DMS53 (cell line): ENCODE results near the gene ZNF549.

Experiments
- DNase-seq: peaks from one replicate; lab custom pipeline; 2025; lab: John Stamatoyannopoulos, UW

ZNF549 gene

GRCh38 chr19:57566396-57567265 is 39.5 kb downstream of the ZNF549 start:
- DNase-seq, result peak; percentile 67

DNA sequence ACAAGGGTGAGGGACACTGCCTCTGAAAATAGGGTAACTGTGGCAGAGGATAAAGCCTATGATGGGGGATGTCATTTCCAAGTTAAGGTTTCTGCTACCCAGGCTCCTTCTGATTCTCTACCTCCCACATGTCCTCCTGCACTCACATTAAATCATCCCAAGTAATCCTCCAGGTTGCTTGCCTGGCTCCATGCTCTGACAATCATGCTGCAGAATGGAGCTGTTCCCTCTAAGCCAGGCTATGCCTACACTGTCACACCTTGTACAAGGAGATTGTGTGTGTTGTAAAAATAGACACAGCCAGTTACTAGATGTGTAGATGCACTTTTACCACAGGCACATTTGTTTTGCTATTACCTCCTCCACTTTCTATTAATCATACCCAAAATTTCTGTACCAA is 43.6 kb downstream of the ZNF549 start:
- DNase-seq, result no peak

- no peak for DNase-seq
Measured at GRCh38 chr19:57572415-57572947, 45.3 kb downstream of the ZNF549 start.

GRCh38 chr19:57576661-57577060 is 49.5 kb downstream of the ZNF549 start:
- no peak for DNase-seq

DNA sequence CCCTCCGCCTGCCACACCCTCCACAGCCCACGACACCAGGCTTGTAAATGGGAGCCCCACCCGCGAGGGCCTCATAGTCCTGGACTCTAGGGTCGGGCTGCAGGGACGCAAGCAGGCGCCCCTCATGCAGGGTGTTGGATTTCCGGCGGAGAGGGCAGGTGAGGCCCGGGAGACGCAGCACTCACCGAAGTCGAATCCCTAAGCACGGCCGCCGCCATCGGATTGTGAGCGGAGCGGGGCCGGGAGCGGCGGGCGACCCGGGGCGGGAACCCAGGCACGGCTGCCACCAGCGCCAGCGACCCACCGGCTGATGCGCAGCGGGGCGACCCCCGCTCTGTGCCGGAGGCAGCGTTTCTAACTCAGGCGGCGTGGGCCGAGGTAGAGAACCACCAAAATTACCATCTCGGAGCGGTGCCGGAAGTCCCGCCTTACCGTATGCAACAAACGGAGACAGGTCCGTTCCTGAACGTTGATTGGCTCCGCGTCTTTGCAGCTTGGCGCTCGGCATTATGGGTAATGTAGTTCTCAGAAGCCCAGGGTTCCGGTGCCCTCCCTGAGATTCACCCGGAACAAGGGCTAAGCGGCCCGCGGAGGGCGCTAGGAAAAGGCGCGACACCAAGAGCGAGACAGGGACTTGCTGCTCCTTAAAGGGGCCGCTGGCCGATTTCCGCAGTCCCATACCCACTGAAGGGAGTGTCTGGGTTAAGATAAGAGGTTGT is 51.5 kb downstream of the ZNF549 start, which contains the start of gene ZNF416:
Gene ZNF416 (minus strand): TSS at position 425 of the 719 bp plus-strand sequence. CDS start 207 bp downstream, at position 218.
- DNase-seq, result peak; percentile 99

- DNase-seq, result no peak
Measured at GRCh38 chr19:57583104-57583520, 56.0 kb downstream of the ZNF549 start.

DNA sequence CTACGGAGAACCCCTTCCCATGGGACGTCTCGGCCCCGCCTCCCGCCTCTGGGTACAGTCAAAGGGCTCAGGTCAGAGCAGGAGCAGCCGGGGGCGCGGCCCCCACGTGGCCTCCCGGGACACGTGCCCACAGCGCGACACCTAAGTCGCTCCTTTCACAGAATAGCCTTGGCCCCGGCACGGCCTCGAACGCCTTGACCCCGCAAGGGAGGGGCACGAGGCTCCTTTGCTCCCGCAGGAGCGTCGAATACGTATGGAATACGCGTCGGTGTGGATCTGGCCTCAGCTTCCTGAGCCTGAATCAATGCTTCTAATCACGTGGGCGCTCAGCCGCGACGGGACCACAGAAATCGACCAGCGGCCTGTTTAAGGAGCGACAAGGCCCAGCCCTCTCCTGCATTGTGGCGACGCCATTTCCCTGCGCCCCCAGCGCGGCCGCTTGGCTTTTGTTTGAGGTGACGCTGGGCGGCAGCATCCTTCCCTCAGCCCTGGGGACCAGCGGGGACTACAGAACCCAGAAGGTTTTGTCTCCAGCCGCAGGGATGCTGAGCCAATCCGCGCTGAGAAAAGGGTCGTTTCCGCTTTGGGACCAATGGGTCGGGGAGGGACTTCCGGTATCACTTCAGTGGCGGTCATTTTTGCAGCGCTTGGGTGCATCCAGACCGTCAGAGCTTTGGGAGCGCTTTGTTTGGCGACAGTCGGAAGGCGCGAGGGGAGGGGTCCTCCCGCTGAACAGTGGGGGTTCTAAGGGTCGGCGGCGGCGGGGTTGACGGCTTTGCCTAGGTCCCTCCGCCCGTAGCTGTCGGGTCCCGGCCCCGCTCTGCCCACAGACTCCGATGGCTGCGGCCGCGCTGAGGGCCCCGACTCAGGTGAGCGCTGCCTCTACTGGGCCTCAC is 56.6 kb downstream of the ZNF549 start, which contains the start of gene ZIK1:
Gene ZIK1 (plus strand): TSS at position 625 of the 896 bp plus-strand sequence. CDS start 212 bp downstream, at position 837.
- DNase-seq, result peak; percentile 97

DNA sequence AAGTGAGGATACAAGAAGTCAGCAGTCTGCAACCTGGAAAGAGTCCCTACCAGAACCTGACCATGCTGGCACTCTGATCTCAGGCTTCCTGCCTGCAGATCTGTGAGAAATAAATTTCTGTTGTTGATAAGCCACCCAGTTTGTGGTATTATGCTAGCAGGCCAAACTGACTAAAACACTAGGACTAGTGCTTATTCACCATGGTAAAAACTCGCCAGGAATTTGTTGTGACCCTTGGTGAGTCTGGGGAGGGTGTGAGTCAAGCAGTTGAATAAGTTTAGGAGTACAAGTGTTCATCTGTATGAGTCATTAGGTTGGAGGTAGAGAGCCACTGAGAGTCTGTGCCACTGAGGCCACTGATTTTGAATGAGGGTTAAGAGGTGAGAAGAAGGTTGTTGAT is 60.4 kb downstream of the ZNF549 start:
- no peak for DNase-seq

DNA sequence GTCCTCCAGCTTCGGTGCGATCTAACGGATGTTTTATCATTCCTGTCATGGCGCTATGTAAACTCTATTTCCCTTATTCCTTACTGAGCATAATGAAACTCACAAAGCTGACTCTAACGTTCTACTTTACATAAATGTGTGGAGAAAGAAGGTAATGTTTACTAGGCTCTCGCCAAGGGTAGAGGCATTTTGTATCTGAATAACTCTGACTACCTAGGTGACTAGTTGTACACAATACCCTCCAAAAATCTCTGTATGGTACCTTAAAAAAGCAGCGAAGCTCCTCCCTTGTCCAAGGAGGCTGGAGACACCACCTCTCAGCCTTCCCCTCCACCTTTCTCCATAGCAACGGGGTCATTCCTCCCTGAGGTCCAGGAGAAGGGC is 72.2 kb downstream of the ZNF549 start:
- no peak for DNase-seq

DNA sequence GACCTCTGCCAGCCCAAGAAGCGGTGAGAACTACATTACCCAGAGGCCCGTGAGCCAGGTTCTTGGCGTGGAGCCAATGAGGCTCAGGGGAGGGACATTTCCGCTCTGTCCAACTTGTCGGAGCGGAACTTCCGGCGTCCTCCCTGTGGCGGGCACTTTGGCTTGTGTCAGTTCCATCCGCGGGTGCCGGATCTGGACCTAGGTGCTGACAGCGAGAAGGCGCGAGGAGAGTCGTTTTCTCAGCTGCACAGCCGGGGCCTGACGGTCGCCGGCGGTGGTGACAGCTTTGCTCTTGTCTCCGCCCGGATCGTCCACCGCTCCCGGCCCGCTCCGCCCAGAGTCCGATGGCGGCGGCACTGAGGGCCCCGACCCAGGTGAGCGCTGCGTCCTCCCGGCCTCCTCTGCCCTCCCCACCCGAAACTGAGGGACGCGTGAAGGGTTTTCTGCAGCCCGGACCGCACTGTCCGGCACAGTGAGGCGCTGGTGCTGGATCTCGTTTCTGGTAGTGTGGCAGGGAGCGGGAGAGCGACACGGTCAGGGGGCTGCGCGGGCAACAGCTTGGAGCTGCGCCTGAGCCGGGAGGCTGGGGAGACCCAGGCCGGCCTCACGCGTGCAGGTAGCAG is 72.7 kb downstream of the ZNF549 start, which contains the start of gene ZNF530:
Gene ZNF530 (plus strand): TSS at position 125 of the 623 bp plus-strand sequence. CDS start 4,461 bp downstream, outside the sequence.
- peak; percentile 96 for DNase-seq

- no peak for DNase-seq
Measured at GRCh38 chr19:57606931-57607330, 79.8 kb downstream of the ZNF549 start.
